Mucosa of gallbladder (tissue), 1 donor: ENCODE results near the gene IRX1. TPM values are rescaled to one million over a fixed set of nuclear protein-coding genes. Genes with fewer than 3 reads are reported as not detected.

Source experiments
- DNase-seq: peaks from one replicate; pipeline ENCODE4 v3.0.0-alpha.2; 2020; ENCODE audit warnings: low spot score
- total RNA-seq: library from RNA; stranded (reverse); gene quantifications from one replicate; pipeline ENCODE4 v1.2.1, GENCODE V29; 2021
- donor health status: DM: no; HTN: no; CAD: no.

IRX1 gene
- total RNA-seq, 1 donor from 2014 or later = not detected

- DNase-seq = no peak
Observed at GRCh38 chr5:3600106-3601060, 4.8 kb downstream of the IRX1 start.

- no peak for DNase-seq
Observed at GRCh38 chr5:3601061-3601710, 5.6 kb downstream of the IRX1 start.

GRCh38 chr5:3601911-3602782, 6.5 kb downstream of the IRX1 start:
- no peak for DNase-seq

- DNase-seq = no peak
Observed at GRCh38 chr5:3602785-3603502, 7.3 kb downstream of the IRX1 start.

- no peak for DNase-seq
Observed at GRCh38 chr5:3604501-3604900, 8.9 kb downstream of the IRX1 start.

- DNase-seq = no peak
Observed at GRCh38 chr5:3605298-3606010, 9.8 kb downstream of the IRX1 start.

GRCh38 chr5:3606121-3606831, 10.6 kb downstream of the IRX1 start:
- no peak for DNase-seq

- DNase-seq = no peak
Observed at GRCh38 chr5:3607541-3608181, 12.0 kb downstream of the IRX1 start.

GRCh38 chr5:3609120-3609681, 13.6 kb downstream of the IRX1 start:
- no peak for DNase-seq

GRCh38 chr5:3612591-3613042, 17.0 kb downstream of the IRX1 start:
- no peak for DNase-seq

GRCh38 chr5:3613726-3614125, 18.1 kb downstream of the IRX1 start:
- no peak for DNase-seq

GRCh38 chr5:3615217-3615616, 19.6 kb downstream of the IRX1 start:
- no peak for DNase-seq

- no peak for DNase-seq
Observed at GRCh38 chr5:3615829-3616228, 20.2 kb downstream of the IRX1 start.

GRCh38 chr5:3619579-3619978, 23.9 kb downstream of the IRX1 start:
- no peak for DNase-seq

GRCh38 chr5:3622961-3623360, 27.3 kb downstream of the IRX1 start:
- DNase-seq = no peak

- DNase-seq = no peak
Observed at GRCh38 chr5:3625626-3626025, 30.0 kb downstream of the IRX1 start.

- no peak for DNase-seq
Observed at GRCh38 chr5:3634061-3634460, 38.4 kb downstream of the IRX1 start.

GRCh38 chr5:3639175-3639574, 43.5 kb downstream of the IRX1 start:
- DNase-seq = no peak

GRCh38 chr5:3642231-3642630, 46.6 kb downstream of the IRX1 start:
- DNase-seq = no peak
